Keratinocyte (primary cell): ENCODE data around the gene CC2D1A. TPM values are rescaled to one million over a fixed set of nuclear protein-coding genes. Genes with fewer than 3 reads are reported as not detected.

ENCODE experiments used
- DNase-seq: peaks from one replicate; pipeline ENCODE4 v3.0.0-alpha.2; 2011; ENCODE audit warnings: low read depth, missing footprints, low spot score
- FAIRE-seq: peaks from 2 replicates; lab custom pipeline; 2011; peaks lifted over from hg19 to GRCh38; lab: Jason Lieb, UNC
- H2AFZ ChIP-seq: 2 replicates; pipeline ENCODE4 v1.6.0; 2012; ENCODE audit warnings: low read length, control low read depth, inconsistent platforms; ENCODE audit not compliant: control insufficient read depth
- H3K27ac ChIP-seq: 2 replicates; pipeline ENCODE4 v1.5.1; 2011; ENCODE audit warnings: low read length; ENCODE audit not compliant: control insufficient read depth, insufficient read depth
- H3K27me3 ChIP-seq: 3 replicates; pipeline ENCODE4 v1.6.0; 2011; ENCODE audit warnings: low read length; ENCODE audit not compliant: control insufficient read depth, insufficient read depth; ENCODE audit errors: extremely low read depth
- H3K36me3 ChIP-seq, 2 experiments: 2 replicates in 1 of 2; 3 replicates in 1 of 2; pipeline ENCODE4 v1.5.1; 2011; ENCODE audit warnings: low read length in 2 of 2, mild to moderate bottlenecking in 1 of 2; ENCODE audit not compliant: control insufficient read depth in 2 of 2, insufficient read depth in 2 of 2; ENCODE audit errors: extremely low read depth in 1 of 2
- H3K4me1 ChIP-seq: 3 replicates; pipeline ENCODE4 v1.5.1; 2011; ENCODE audit warnings: low read length; ENCODE audit not compliant: control insufficient read depth, insufficient read depth; ENCODE audit errors: extremely low read depth
- H3K4me2 ChIP-seq: 3 replicates; pipeline ENCODE4 v1.6.0; 2011; ENCODE audit warnings: low read depth, low read length; ENCODE audit not compliant: control insufficient read depth, insufficient read depth; ENCODE audit errors: extremely low read depth
- H3K4me3 ChIP-seq, 3 experiments: fragments of 200-600 bp in 1 of 3; sonication (generic) in 1 of 3; 2 replicates in 2 of 3; 3 replicates in 1 of 3; pipeline ENCODE4 v1.5.1; 2011 to 2016; ENCODE audit warnings: low read length in 3 of 3, mild to moderate bottlenecking in 3 of 3, control low read depth in 2 of 3, inconsistent platforms in 1 of 3, low read depth in 1 of 3, mixed read lengths in 1 of 3, mixed run types in 1 of 3, moderate library complexity in 1 of 3; ENCODE audit not compliant: control insufficient read depth in 2 of 3, insufficient read depth in 2 of 3; ENCODE audit errors: extremely low read depth in 1 of 3
- H3K79me2 ChIP-seq: 2 replicates; pipeline ENCODE4 v1.6.0; 2012; ENCODE audit warnings: low read length; ENCODE audit not compliant: control insufficient read depth, insufficient read depth
- H3K9ac ChIP-seq: 3 replicates; pipeline ENCODE4 v1.6.0; 2011; ENCODE audit warnings: low read length; ENCODE audit not compliant: control insufficient read depth, insufficient read depth; ENCODE audit errors: extremely low read depth
- H3K9me1 ChIP-seq: 3 replicates; pipeline ENCODE4 v1.6.0; 2011; ENCODE audit warnings: low read length; ENCODE audit not compliant: control insufficient read depth, insufficient read depth; ENCODE audit errors: extremely low read depth
- H3K9me3 ChIP-seq: 2 replicates; pipeline ENCODE4 v1.5.1; 2012; ENCODE audit warnings: low read depth, low read length; ENCODE audit not compliant: control insufficient read depth
- H4K20me1 ChIP-seq: 3 replicates; pipeline ENCODE4 v1.6.0; 2011; ENCODE audit warnings: low read length; ENCODE audit not compliant: control insufficient read depth, insufficient read depth; ENCODE audit errors: extremely low read depth
- CTCF ChIP-seq, 3 experiments: IDR thresholded peaks in 1 of 3; conservative IDR thresholded peaks in 1 of 3; optimal IDR thresholded peaks in 1 of 3; 2 replicates in 2 of 3; 3 replicates in 1 of 3; pipeline versions ENCODE3 to v1.5.1; 2011; ENCODE audit warnings: low read length in 3 of 3, mild to moderate bottlenecking in 3 of 3, moderate library complexity in 2 of 3, control low read depth in 1 of 3, inconsistent platforms in 1 of 3; ENCODE audit not compliant: insufficient read depth in 2 of 3; ENCODE audit errors: extremely low read depth in 1 of 3
- EZH2 ChIP-seq: IDR thresholded peaks from one replicate; pipeline ENCODE4 v1.6.1; 2012; ENCODE audit warnings: inconsistent platforms, mild to moderate bottlenecking, low read length, moderate library complexity
- dilution Hi-C: fragments of 300-500 bp; cut with MboI; formaldehyde crosslinking; loops from one replicate; pipeline ENCODE4 v1.7.0; 2020; ENCODE audit warnings: low sequenced_read_pairs; ENCODE audit not compliant: extremely low pct_ligation_motif_present
- polyA plus RNA-seq, 5 experiments: library from polyadenylated mRNA; depleted of rRNA in 3 of 5; stranded (reverse) in 3 of 5; stranded (forward) in 1 of 5; unstranded in 1 of 5; fragments of >200 nt; gene quantifications; 1 replicate in 1 of 5; 2 replicates in 3 of 5; 3 replicates in 1 of 5; pipeline versions ENCODE4 v1.2.1 to v1.2.3, GENCODE V29; 2011 to 2012; ENCODE audit warnings: missing spikeins in 2 of 5, low read depth in 1 of 5, low replicate concordance in 1 of 5

CC2D1A gene
- polyA plus RNA-seq, 1 donor (not counting 4 experiments of a cell fraction or from before 2014, with no cell fraction given), result 11.2 TPM

- Histone ChIP-seq H3K9ac (no peak overlapping the region), H3K27me3 (no peaks in the 10 kb centered on the region), H3K9me3 (no peaks in the 10 kb centered on the region), H3K4me1 (peaks cover 6% of the 10 kb centered on the region), H3K9me1 (no peaks in the 10 kb centered on the region), H3K27ac (no peak overlapping the region), H3K4me3 (no peak overlapping the region), H4K20me1 (no peaks in the 10 kb centered on the region), H3K36me3 (no peaks in the 10 kb centered on the region), H2AFZ (no peak overlapping the region), H3K79me2 (no peaks in the 10 kb centered on the region), H3K4me2 (no peak overlapping the region)
- dilution Hi-C loops, result no loop called here
- no peak for DNase-seq
- TF ChIP-seq CTCF (optimal IDR thresholded peaks at IDR 0.05 in 1 of 3, IDR thresholded peaks at IDR 0.05 in 1 of 3, conservative IDR thresholded peaks at IDR 0.05 in 1 of 3; ENCODE audit: extremely low read depth in 1 of 3, insufficient read depth in 2 of 3, low read length in 3 of 3) (no peak), EZH2 (no peak)
- FAIRE-seq, result no peak
Observed at GRCh38 chr19:13892870-13893269, 13.1 kb upstream of the CC2D1A start.

DNA sequence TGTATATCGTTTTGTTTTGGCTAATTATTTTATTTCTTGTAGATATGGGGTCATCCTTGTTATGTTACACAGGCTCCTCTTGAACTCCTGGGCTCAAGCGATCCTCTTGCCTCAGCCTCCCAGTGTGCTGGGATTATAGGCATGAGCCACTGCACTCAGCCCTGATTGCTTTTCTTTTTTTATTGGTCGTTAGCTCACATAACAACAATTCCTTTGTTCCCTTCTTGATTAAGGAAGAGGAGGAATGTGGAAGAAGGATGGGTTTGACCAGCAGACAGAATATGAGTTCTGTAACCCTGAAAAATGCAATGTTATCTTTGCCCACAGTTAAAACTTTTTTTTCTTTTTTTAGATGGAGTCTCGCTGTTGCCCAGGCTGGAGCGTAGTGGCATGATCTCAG, 11.4 kb upstream of the CC2D1A start:
- no peaks in the 10 kb centered on the region for H3K79me2 ChIP-seq
- no peaks in the 10 kb centered on the region for H3K9me3 ChIP-seq
- H3K4me3 ChIP-seq, result no peak overlapping the region
- H3K4me1 ChIP-seq, result no peaks in the 10 kb centered on the region
- H3K9ac ChIP-seq, result no peak overlapping the region
- no peak for FAIRE-seq
- H3K4me2 ChIP-seq, result no peak overlapping the region
- no peaks in the 10 kb centered on the region for H4K20me1 ChIP-seq
- no peak for TF ChIP-seq EZH2
- TF ChIP-seq CTCF (optimal IDR thresholded peaks at IDR 0.05 in 1 of 3, IDR thresholded peaks at IDR 0.05 in 1 of 3, conservative IDR thresholded peaks at IDR 0.05 in 1 of 3; ENCODE audit: extremely low read depth in 1 of 3, insufficient read depth in 2 of 3, low read length in 3 of 3), result no peak
- DNase-seq, result no peak
- no peaks in the 10 kb centered on the region for H3K27me3 ChIP-seq
- no peaks in the 10 kb centered on the region for H3K9me1 ChIP-seq
- H3K36me3 ChIP-seq, result no peaks in the 10 kb centered on the region
- no peak overlapping the region for H2AFZ ChIP-seq
- dilution Hi-C loops, result no loop called here
- no peak overlapping the region for H3K27ac ChIP-seq
